HCT116 (cell line): ENCODE measurements around the gene STPG3.

Experiments
- EZH2 ChIP-seq: fragments of 200-600 bp; sonication (generic); IDR thresholded peaks from 2 replicates; pipeline ENCODE4 v1.6.1; 2017; ENCODE audit warnings: antibody characterized with exemption, mixed run types
- ZNF274 ChIP-seq: fragments of 200-500 bp; sonication (Bioruptor generic); IDR thresholded peaks from 2 replicates; pipeline ENCODE4 v1.6.1; 2014; ENCODE audit warnings: mild to moderate bottlenecking, low read depth, low read length, inconsistent platforms

DNA sequence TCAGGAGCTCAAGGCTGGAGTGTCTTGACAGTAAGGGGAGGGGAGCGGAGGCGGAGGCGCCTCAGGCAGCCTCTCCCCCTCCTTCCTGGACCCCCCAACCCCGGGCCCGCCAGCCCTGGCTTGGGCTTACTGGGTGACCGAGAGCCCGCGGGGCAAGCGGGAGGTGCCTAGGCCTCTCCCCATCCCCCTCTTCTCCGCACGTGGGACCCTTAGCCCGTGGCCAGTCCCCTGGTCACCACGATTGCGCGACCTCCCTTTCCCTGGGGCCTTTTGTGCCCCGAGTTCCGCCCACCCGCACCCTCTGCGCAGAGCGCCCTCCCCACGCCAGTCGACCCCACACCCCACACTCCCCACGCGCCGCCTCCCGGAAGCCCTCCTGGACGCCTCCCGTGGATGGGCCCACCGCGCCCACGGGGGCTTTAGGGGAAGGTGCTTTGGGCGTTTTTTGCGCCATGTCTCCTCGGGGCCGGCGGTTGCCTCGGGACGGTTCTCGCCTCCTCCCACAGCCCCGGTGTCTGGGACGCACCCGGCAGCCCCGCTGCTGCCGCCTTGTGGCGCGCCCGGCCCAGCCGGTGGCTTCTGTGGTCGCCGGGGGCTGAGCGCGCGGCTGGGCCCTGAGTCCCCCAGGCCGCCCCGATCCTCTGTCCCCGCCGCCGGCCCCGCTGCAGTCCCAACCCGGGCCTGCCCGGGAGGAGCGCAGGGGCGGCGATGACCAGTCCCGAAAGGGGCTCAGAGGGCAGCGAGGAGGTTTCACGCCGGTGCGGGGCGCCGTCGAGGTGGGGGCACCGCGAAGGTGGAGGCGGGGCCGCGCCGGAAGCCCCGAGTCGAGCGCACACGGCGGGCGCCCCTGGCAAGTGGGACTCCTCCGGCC lies 29.6 kb downstream of the STPG3 start:
- TF ChIP-seq EZH2 = no peak
- no peak for TF ChIP-seq ZNF274
